Measurements from ENCODE around the gene MORF4L1.

Gene MORF4L1

GRCh38 chr15:78938658-78939488 is 66.2 kb downstream of the MORF4L1 start:
- no peak for TF ChIP-seq CTCF (IDR thresholded peaks at IDR 0.05; ENCODE audit: low read depth, low read length)
- H3K4me3 ChIP-seq (ENCODE audit: low read depth, low read length), result no peak overlapping the region

DNA sequence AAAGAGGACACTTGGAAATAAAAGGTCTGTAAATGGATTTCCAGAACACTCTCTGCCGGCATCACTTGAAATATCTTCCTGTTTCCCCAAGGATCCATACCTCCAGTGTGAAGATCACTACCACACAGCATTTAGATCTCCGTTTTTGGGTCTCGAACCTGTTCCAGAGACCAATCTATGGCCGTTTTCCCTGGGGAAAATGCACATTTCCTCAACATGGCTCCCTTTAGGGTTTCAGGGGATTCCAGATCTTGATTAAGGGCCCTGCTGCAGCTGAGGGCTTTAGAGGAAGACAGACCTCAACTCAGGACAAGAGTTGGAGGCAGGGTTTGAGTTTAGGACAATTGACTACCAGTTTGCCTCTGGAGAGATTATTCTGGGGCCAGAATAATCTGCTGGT is 70.1 kb downstream of the MORF4L1 start:
- H3K4me3 ChIP-seq (ENCODE audit: low read depth, low read length), result no peak overlapping the region
- TF ChIP-seq CTCF (IDR thresholded peaks at IDR 0.05; ENCODE audit: low read depth, low read length), result no peak

DNA sequence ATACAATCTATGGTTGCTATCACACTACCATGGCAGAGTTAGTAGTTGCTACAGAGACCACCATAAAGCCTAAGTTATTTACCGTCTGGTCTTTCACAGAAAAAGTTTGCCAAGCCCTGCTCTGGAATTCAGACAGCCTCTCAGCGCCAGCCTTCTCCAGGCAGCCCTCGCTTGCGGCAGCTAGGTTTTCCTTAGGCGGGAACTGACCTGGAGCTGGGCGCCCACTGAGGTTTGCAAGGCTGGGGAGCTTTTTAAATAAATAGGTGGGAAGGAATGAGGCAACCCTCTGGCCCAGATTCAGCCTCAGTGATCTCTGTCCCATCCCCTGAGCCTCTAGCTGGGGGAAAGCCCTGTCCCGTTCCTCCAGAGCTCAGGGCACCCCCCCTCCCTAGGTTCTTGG is 71.0 kb downstream of the MORF4L1 start:
- H3K4me3 ChIP-seq (ENCODE audit: low read depth, low read length), result no peak overlapping the region
- no peak for TF ChIP-seq CTCF (IDR thresholded peaks at IDR 0.05; ENCODE audit: low read depth, low read length)

DNA sequence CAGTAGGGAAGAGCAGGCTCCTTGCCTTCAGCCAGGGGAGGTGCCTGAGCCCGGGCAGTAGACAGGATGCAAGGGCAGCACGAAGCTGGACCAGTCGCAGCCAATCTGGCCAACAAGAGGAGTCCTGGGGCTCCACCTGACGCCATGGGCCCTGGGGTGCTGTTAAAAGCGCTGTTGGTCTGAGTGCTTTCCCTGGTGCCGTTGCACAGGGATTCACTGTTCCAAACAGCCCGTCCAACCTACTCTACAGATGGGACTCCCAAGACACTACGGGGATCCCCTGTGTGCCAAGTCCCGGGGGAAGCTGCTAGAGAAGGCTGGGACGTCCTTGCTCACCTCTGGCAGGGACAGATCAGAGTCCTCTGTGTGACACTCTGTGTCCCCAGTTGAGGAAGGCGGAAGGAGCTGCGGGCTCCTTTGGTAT is 71.5 kb downstream of the MORF4L1 start:
- TF ChIP-seq CTCF (IDR thresholded peaks at IDR 0.05; ENCODE audit: low read depth, low read length), result no peak
- H3K4me3 ChIP-seq (ENCODE audit: low read depth, low read length), result no peak overlapping the region

DNA sequence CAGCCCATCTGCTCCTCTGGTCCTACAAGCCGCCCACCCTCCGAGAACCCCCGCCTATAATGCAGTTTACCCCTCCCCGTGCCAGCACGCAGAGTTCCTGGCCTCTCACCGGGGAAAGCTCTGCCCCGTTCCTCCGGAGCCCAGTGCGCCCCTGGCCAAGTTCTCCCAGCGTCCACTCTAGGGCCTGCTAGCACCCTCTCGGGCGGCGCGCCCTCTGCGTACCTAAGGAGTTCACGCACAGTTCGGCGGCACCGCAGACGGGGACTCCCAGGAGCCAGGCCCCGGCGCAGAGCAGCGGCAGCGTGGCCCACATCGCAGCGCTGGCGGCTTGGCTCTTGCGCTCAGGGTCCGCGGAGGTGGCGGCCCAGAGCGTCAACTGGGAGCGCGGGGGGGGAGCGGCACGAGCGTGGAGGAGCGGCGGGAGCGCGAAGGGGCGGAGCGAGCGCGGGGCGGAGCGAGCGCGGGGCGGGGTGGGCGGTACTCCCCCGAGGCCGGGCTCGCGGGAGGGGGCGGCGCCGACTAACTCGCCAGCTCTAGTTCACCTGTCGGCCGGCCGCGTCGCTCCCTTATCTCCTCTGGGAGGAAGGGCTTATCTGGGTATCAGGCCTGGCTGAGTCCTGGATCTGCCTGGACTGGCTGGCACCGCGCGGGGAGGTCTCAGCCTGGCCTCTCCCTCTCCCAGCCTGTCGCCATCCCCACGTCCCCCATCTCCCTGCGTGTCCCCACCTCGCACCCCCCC is 72.1 kb downstream of the MORF4L1 start, which contains the start of gene CTSH:
Gene CTSH (minus strand): TSS at position 378 of the 739 bp plus-strand sequence. CDS start 65 bp downstream, at position 313.
- peak within 1 kb of the TSS; percentile 49 for H3K4me3 ChIP-seq (ENCODE audit: low read depth, low read length)
- TF ChIP-seq CTCF (IDR thresholded peaks at IDR 0.05; ENCODE audit: low read depth, low read length), result no peak

DNA sequence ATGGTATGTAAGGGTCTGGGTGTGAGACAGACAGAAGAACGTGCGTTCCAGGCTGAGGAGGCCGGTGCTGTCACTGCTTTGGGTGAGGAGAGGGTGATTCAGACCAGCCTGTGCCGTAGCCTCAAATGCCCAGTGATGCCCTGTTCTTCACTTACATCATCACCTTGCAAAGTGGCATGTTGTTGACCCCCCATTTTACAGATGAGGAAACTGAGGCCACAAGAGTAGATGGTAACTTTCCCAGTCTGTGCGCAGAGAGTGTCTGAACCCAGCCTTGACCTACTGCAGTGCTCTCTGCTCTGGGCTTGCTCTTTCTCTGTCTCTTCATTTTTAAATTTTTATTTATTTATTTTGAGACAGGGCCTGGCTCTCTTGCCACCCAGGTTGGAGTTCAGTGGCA is 73.8 kb downstream of the MORF4L1 start:
- H3K4me3 ChIP-seq (ENCODE audit: low read depth, low read length), result no peak overlapping the region
- TF ChIP-seq CTCF (IDR thresholded peaks at IDR 0.05; ENCODE audit: low read depth, low read length), result no peak

- TF ChIP-seq CTCF (IDR thresholded peaks at IDR 0.05; ENCODE audit: low read depth, low read length), result no peak
- H3K4me3 ChIP-seq (ENCODE audit: low read depth, low read length), result no peak overlapping the region
Measured at GRCh38 chr15:78947506-78947905, 74.8 kb downstream of the MORF4L1 start.
